ENCODE data around the gene IGFN1. TPM values are rescaled to one million over a fixed set of nuclear protein-coding genes. Genes with fewer than 3 reads are reported as not detected.

Gene IGFN1
- polyA plus RNA-seq, 1 donor from 2014 or later, result not detected

GRCh38 chr1:201178718-201179117 lies 11.9 kb upstream of the IGFN1 start:
- no peak overlapping the region for H3K4me2 ChIP-seq (ENCODE audit: low read length)
- H3K27ac ChIP-seq (ENCODE audit: low read length), result no peak overlapping the region
- no peak overlapping the region for H3K4me3 ChIP-seq (ENCODE audit: low read length)
- H3K27me3 ChIP-seq (ENCODE audit: insufficient read depth, low read depth, low read length), result no peaks in the 10 kb centered on the region
- no peak overlapping the region for H2AFZ ChIP-seq (ENCODE audit: low read depth, low read length)
- no peaks in the 10 kb centered on the region for H3F3A ChIP-seq (ENCODE audit: insufficient read depth, low read length, poor library complexity, severe bottlenecking)
- H3K9me2 ChIP-seq (ENCODE audit: insufficient read depth, low read length), result no peaks in the 10 kb centered on the region
- H3K79me2 ChIP-seq (replicated peaks; ENCODE audit: insufficient read depth, low read length), result no peaks in the 10 kb centered on the region
- no peak overlapping the region for H3K9ac ChIP-seq (ENCODE audit: low read length)
- no peaks in the 10 kb centered on the region for H3K9me3 ChIP-seq (ENCODE audit: low read length)
- TF ChIP-seq POLR2AphosphoS5 (IDR thresholded peaks at IDR 0.05), result no peak
- no peak for TF ChIP-seq EZH2 (IDR thresholded peaks at IDR 0.05; ENCODE audit: borderline replicate concordance, insufficient read depth, low read length, poor library complexity, severe bottlenecking)
- no peak for TF ChIP-seq TAF1 (IDR thresholded peaks at IDR 0.05; ENCODE audit: low read depth)
- TF ChIP-seq RAD21 (conservative IDR thresholded peaks at IDR 0.05), result no peak
- TF ChIP-seq MXI1 (conservative IDR thresholded peaks at IDR 0.05; ENCODE audit: poor library complexity, severe bottlenecking), result no peak
- TF ChIP-seq, protein P1, sequence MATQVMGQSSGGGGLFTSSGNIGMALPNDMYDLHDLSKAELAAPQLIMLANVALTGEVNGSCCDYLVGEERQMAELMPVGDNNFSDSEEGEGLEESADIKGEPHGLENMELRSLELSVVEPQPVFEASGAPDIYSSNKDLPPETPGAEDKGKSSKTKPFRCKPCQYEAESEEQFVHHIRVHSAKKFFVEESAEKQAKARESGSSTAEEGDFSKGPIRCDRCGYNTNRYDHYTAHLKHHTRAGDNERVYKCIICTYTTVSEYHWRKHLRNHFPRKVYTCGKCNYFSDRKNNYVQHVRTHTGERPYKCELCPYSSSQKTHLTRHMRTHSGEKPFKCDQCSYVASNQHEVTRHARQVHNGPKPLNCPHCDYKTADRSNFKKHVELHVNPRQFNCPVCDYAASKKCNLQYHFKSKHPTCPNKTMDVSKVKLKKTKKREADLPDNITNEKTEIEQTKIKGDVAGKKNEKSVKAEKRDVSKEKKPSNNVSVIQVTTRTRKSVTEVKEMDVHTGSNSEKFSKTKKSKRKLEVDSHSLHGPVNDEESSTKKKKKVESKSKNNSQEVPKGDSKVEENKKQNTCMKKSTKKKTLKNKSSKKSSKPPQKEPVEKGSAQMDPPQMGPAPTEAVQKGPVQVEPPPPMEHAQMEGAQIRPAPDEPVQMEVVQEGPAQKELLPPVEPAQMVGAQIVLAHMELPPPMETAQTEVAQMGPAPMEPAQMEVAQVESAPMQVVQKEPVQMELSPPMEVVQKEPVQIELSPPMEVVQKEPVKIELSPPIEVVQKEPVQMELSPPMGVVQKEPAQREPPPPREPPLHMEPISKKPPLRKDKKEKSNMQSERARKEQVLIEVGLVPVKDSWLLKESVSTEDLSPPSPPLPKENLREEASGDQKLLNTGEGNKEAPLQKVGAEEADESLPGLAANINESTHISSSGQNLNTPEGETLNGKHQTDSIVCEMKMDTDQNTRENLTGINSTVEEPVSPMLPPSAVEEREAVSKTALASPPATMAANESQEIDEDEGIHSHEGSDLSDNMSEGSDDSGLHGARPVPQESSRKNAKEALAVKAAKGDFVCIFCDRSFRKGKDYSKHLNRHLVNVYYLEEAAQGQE (IDR thresholded peaks at IDR 0.05; ENCODE audit: borderline replicate concordance), result no peak
- no peak for TF ChIP-seq SMC3 (conservative IDR thresholded peaks at IDR 0.05; ENCODE audit: poor library complexity)
- no peak for TF ChIP-seq EP300 (conservative IDR thresholded peaks at IDR 0.05; ENCODE audit: poor library complexity, severe bottlenecking)
- TF ChIP-seq, protein P2, sequence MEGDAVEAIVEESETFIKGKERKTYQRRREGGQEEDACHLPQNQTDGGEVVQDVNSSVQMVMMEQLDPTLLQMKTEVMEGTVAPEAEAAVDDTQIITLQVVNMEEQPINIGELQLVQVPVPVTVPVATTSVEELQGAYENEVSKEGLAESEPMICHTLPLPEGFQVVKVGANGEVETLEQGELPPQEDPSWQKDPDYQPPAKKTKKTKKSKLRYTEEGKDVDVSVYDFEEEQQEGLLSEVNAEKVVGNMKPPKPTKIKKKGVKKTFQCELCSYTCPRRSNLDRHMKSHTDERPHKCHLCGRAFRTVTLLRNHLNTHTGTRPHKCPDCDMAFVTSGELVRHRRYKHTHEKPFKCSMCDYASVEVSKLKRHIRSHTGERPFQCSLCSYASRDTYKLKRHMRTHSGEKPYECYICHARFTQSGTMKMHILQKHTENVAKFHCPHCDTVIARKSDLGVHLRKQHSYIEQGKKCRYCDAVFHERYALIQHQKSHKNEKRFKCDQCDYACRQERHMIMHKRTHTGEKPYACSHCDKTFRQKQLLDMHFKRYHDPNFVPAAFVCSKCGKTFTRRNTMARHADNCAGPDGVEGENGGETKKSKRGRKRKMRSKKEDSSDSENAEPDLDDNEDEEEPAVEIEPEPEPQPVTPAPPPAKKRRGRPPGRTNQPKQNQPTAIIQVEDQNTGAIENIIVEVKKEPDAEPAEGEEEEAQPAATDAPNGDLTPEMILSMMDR (IDR thresholded peaks at IDR 0.05; ENCODE audit: poor library complexity, severe bottlenecking), result no peak
- no peaks in the 10 kb centered on the region for H4K20me1 ChIP-seq (ENCODE audit: insufficient read depth)
- H3K36me3 ChIP-seq (ENCODE audit: insufficient read depth, low read length), result no peaks in the 10 kb centered on the region

DNA sequence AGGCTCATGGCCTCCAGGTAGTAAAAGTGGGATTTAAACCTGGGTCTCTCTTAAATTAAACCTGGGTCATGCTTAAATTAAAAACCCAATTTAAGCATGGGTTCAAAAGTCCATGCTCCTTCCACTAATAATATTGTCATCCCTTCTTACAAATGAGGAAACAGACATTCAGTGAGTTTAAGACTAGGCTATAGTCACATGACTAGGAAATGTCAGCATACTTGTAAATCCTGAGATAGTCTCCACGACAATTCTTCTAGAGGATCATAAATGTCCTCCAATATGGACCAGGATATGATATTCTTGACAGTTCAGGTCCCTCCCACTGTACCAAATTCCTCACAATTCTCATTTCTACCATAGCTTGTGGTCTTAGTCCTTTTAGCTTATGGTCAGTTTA lies 10.5 kb upstream of the IGFN1 start:
- Histone ChIP-seq H3K27me3 (ENCODE audit: insufficient read depth, low read depth, low read length) (no peaks in the 10 kb centered on the region), H3K9ac (ENCODE audit: low read length) (no peak overlapping the region), H3K36me3 (ENCODE audit: insufficient read depth, low read length) (no peaks in the 10 kb centered on the region), H4K20me1 (ENCODE audit: insufficient read depth) (no peaks in the 10 kb centered on the region), H3K27ac (ENCODE audit: low read length) (no peak overlapping the region), H3K79me2 (replicated peaks; ENCODE audit: insufficient read depth, low read length) (no peaks in the 10 kb centered on the region), H3F3A (ENCODE audit: insufficient read depth, low read length, poor library complexity, severe bottlenecking) (no peaks in the 10 kb centered on the region), H3K9me3 (ENCODE audit: low read length) (no peaks in the 10 kb centered on the region), H3K9me2 (ENCODE audit: insufficient read depth, low read length) (no peaks in the 10 kb centered on the region), H3K4me2 (ENCODE audit: low read length) (no peak overlapping the region), H2AFZ (ENCODE audit: low read depth, low read length) (no peak overlapping the region), H3K4me3 (ENCODE audit: low read length) (no peak overlapping the region)
- TF ChIP-seq TAF1 (IDR thresholded peaks at IDR 0.05; ENCODE audit: low read depth), result no peak
- no peak for TF ChIP-seq MXI1 (conservative IDR thresholded peaks at IDR 0.05; ENCODE audit: poor library complexity, severe bottlenecking)
- TF ChIP-seq, protein P2 (IDR thresholded peaks at IDR 0.05; ENCODE audit: poor library complexity, severe bottlenecking), result no peak
- no peak for TF ChIP-seq POLR2AphosphoS5 (IDR thresholded peaks at IDR 0.05)
- no peak for TF ChIP-seq RAD21 (conservative IDR thresholded peaks at IDR 0.05)
- TF ChIP-seq, protein P1 (IDR thresholded peaks at IDR 0.05; ENCODE audit: borderline replicate concordance), result no peak
- no peak for TF ChIP-seq SMC3 (conservative IDR thresholded peaks at IDR 0.05; ENCODE audit: poor library complexity)
- no peak for TF ChIP-seq EP300 (conservative IDR thresholded peaks at IDR 0.05; ENCODE audit: poor library complexity, severe bottlenecking)
- TF ChIP-seq EZH2 (IDR thresholded peaks at IDR 0.05; ENCODE audit: borderline replicate concordance, insufficient read depth, low read length, poor library complexity, severe bottlenecking), result no peak
